GM23248 (cell line): ENCODE data around the gene SCP2. TPM values are rescaled to one million over a fixed set of nuclear protein-coding genes. Genes with fewer than 3 reads are reported as not detected.

Source experiments
- DNase-seq: peaks from one replicate; pipeline ENCODE4 v3.0.0-alpha.2; 2015
- H2AFZ ChIP-seq: fragments of 200-600 bp; sonication (generic); 2 replicates; pipeline ENCODE4 v1.6.1; 2016; ENCODE audit warnings: antibody characterized with exemption
- H3F3A ChIP-seq: fragments of 200-600 bp; sonication (generic); 2 replicates; pipeline ENCODE4 v1.6.1; 2016; ENCODE audit warnings: mild to moderate bottlenecking, antibody characterized with exemption, mixed run types; ENCODE audit not compliant: insufficient read depth
- H3K27ac ChIP-seq: fragments of 200-600 bp; sonication (generic); 2 replicates; pipeline ENCODE4 v1.5.1; 2016; ENCODE audit warnings: mild to moderate bottlenecking
- H3K27me3 ChIP-seq: fragments of 200-600 bp; sonication (generic); replicated peaks from 2 replicates; pipeline ENCODE4 v1.6.1; 2016; ENCODE audit warnings: mild to moderate bottlenecking; ENCODE audit not compliant: insufficient read depth
- H3K36me3 ChIP-seq: fragments of 200-600 bp; sonication (generic); 2 replicates; pipeline ENCODE4 v1.6.1; 2016; ENCODE audit warnings: low read depth, mild to moderate bottlenecking
- H3K4me1 ChIP-seq: fragments of 200-600 bp; sonication (generic); 2 replicates; pipeline ENCODE4 v1.6.1; 2016; ENCODE audit warnings: mild to moderate bottlenecking; ENCODE audit not compliant: insufficient read depth
- H3K4me2 ChIP-seq: fragments of 200-600 bp; sonication (generic); one replicate; pipeline ENCODE4 v1.6.1; 2016; ENCODE audit warnings: mild to moderate bottlenecking; ENCODE audit not compliant: unreplicated experiment
- H3K4me3 ChIP-seq: fragments of 200-600 bp; sonication (generic); 2 replicates; pipeline ENCODE4 v1.5.1; 2016; ENCODE audit warnings: mild to moderate bottlenecking
- H3K79me2 ChIP-seq: fragments of 200-600 bp; sonication (generic); 2 replicates; pipeline ENCODE4 v1.6.1; 2016; ENCODE audit warnings: mild to moderate bottlenecking; ENCODE audit not compliant: insufficient read depth
- H3K9ac ChIP-seq: fragments of 200-600 bp; sonication (generic); 2 replicates; pipeline ENCODE4 v1.6.1; 2016; ENCODE audit warnings: mild to moderate bottlenecking
- H3K9me2 ChIP-seq: fragments of 200-600 bp; sonication (generic); 2 replicates; pipeline ENCODE4 v1.6.1; 2016; ENCODE audit warnings: mixed run types, mild to moderate bottlenecking, moderate library complexity; ENCODE audit not compliant: insufficient read depth
- H3K9me3 ChIP-seq: fragments of 200-600 bp; sonication (generic); one replicate; pipeline ENCODE4 v1.6.1; 2017; ENCODE audit warnings: low read depth
- H4K20me1 ChIP-seq: fragments of 200-600 bp; sonication (generic); 2 replicates; pipeline ENCODE4 v1.6.0; 2016; ENCODE audit not compliant: insufficient read depth
- EZH2 ChIP-seq: fragments of 200-600 bp; sonication (generic); IDR thresholded peaks from 2 replicates; pipeline ENCODE4 v1.6.1; 2018; ENCODE audit warnings: antibody characterized with exemption, mild to moderate bottlenecking; ENCODE audit not compliant: insufficient read depth, poor library complexity, severe bottlenecking
- EZH2phosphoT487 ChIP-seq: fragments of 200-600 bp; sonication (generic); IDR thresholded peaks from 2 replicates; pipeline ENCODE4 v1.6.1; 2018; ENCODE audit warnings: antibody characterized with exemption, moderate library complexity, mild to moderate bottlenecking, low read depth; ENCODE audit not compliant: insufficient read depth
- WGBS, 2 experiments: methylation state at CpG; one replicate each; pipeline ENCODE4 v1.1.6; 2015 to 2017; ENCODE audit warnings: low lambda C conversion rate in 2 of 2, low coverage in 1 of 2; ENCODE audit errors: missing lambda C conversion rate in 2 of 2; 5-methylcytosine and 5-hydroxymethylcytosine counted together
- in situ Hi-C: fragments of 300-500 bp; cut with MboI; formaldehyde crosslinking; loops from 2 replicates; pipeline ENCODE4 v1.15.0; 2020
- polyA plus RNA-seq: library from polyadenylated mRNA; unstranded; fragments of >200 nt; fragmentation: Nextera tagmentation; extraction: Ambion mirVana; gene quantifications from 2 replicates; pipeline ENCODE4 v1.2.1, GENCODE V29; 2016
- total RNA-seq: library from RNA; depleted of rRNA; stranded (reverse); fragments of >200 nt; shearing (Covaris generic); gene quantifications from 2 replicates; pipeline ENCODE4 v1.2.3, GENCODE V29; 2014

SCP2 gene
- total and polyA plus RNA-seq, 2 experiments from 2014 or later: 209 to 257 TPM

DNA sequence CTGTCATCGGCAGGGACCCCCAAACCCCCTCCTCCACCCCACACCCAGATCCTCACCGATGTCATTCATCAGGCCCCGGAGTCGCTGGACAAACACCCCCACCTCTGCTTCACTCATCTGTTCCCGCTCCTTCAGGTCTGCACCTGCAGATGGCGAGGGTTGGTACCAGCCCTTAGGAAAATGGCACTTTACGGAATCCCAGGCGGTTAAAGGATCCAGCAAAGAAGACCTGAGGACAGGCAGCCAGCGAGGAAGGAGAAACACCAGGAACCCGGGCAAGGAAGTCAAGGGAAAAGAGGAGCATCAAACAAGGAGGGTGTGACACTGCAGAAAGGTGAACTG, 19.3 kb upstream of the SCP2 start:
- in situ Hi-C loops: loop anchor here (10.0 kb wide), 1 partner anchor 287 kb away; the partner anchor contains the start of gene CPT2
- 95 to 97% methylated on average over 10 of the region's 10 CpGs for WGBS, 2 experiments
- H4K20me1 ChIP-seq: no peaks in the 10 kb centered on the region
- no peaks in the 10 kb centered on the region for H3K36me3 ChIP-seq
- H3K27me3 ChIP-seq: no peaks in the 10 kb centered on the region
- H3K79me2 ChIP-seq: no peaks in the 10 kb centered on the region
- DNase-seq: no peak
- no peak overlapping the region for H3K9ac ChIP-seq
- no peaks in the 10 kb centered on the region for H3K4me1 ChIP-seq
- H2AFZ ChIP-seq: no peak overlapping the region
- TF ChIP-seq EZH2phosphoT487: no peak
- no peak for TF ChIP-seq EZH2
- no peak overlapping the region for H3K4me2 ChIP-seq
- no peak overlapping the region for H3K4me3 ChIP-seq
- no peaks in the 10 kb centered on the region for H3K9me3 ChIP-seq
- H3K9me2 ChIP-seq: no peaks in the 10 kb centered on the region
- 0 out of 2 replicates have a peak, but pooled peaks cover 5% of the 10 kb centered on the region for H3F3A ChIP-seq
- H3K27ac ChIP-seq: no peak overlapping the region

- no peaks in the 10 kb centered on the region for H4K20me1 ChIP-seq
- no peak overlapping the region for H3K9ac ChIP-seq
- no peak overlapping the region for H3K4me2 ChIP-seq
- H3K9me3 ChIP-seq: no peaks in the 10 kb centered on the region
- H2AFZ ChIP-seq: no peak overlapping the region
- H3K9me2 ChIP-seq: no peaks in the 10 kb centered on the region
- WGBS, 2 experiments: 93 to 95% methylated on average over 8 to 10 of the region's 10 CpGs
- H3K27me3 ChIP-seq: no peaks in the 10 kb centered on the region
- TF ChIP-seq EZH2 (no peak), EZH2phosphoT487 (no peak)
- H3K36me3 ChIP-seq: no peaks in the 10 kb centered on the region
- H3K79me2 ChIP-seq: no peaks in the 10 kb centered on the region
- no peaks in the 10 kb centered on the region for H3K4me1 ChIP-seq
- H3K4me3 ChIP-seq: no peak overlapping the region
- no peak overlapping the region for H3K27ac ChIP-seq
- no peak for DNase-seq
- in situ Hi-C loops: no loop called here
- H3F3A ChIP-seq: 0 out of 2 replicates have a peak, but pooled peaks cover 5% of the 10 kb centered on the region
These were observed 15.5 kb upstream of the SCP2 start for GRCh38 chr1:52911541-52911940.

GRCh38 chr1:52913014-52913413, 14.1 kb upstream of the SCP2 start:
- 0 out of 2 replicates have a peak, but pooled peaks cover 5% of the 10 kb centered on the region for H3F3A ChIP-seq
- in situ Hi-C loops: no loop called here
- no peaks in the 10 kb centered on the region for H3K27me3 ChIP-seq
- H3K9ac ChIP-seq: no peak overlapping the region
- TF ChIP-seq EZH2phosphoT487 (no peak), EZH2 (no peak)
- no peaks in the 10 kb centered on the region for H3K4me1 ChIP-seq
- H2AFZ ChIP-seq: no peak overlapping the region
- no peaks in the 10 kb centered on the region for H3K9me3 ChIP-seq
- H3K27ac ChIP-seq: no peak overlapping the region
- H3K4me3 ChIP-seq: no peak overlapping the region
- no peaks in the 10 kb centered on the region for H3K9me2 ChIP-seq
- DNase-seq: no peak
- H3K79me2 ChIP-seq: no peaks in the 10 kb centered on the region
- 76 to 79% methylated on average over 3 of the region's 3 CpGs for WGBS, 2 experiments
- no peaks in the 10 kb centered on the region for H3K36me3 ChIP-seq
- H4K20me1 ChIP-seq: no peaks in the 10 kb centered on the region
- no peak overlapping the region for H3K4me2 ChIP-seq

DNA sequence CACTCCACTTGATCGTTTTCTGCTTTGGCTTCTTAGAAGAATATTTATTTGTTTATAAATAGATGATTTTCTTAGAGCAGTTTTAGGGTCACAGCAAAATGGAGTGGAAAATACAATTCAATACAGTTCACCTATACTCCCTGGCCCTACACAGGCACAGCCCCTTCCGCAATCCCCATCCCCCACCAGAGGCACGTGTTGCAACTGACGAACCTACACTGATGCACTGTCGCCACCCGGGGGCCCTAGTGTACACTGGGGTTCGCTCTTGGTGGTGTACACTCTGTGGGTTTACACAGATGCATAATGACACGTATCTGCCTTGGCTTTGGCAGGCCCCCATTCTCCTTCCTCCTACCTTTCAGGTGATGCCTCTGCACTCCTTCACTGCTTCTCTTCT, 13.5 kb upstream of the SCP2 start:
- H2AFZ ChIP-seq: no peak overlapping the region
- no peaks in the 10 kb centered on the region for H3K9me2 ChIP-seq
- 76 to 80% methylated on average over 8 of the region's 8 CpGs for WGBS, 2 experiments
- no peak overlapping the region for H3K4me2 ChIP-seq
- no peaks in the 10 kb centered on the region for H3K4me1 ChIP-seq
- in situ Hi-C loops: no loop called here
- no peaks in the 10 kb centered on the region for H4K20me1 ChIP-seq
- no peak overlapping the region for H3K4me3 ChIP-seq
- H3K9ac ChIP-seq: no peak overlapping the region
- no peaks in the 10 kb centered on the region for H3K36me3 ChIP-seq
- no peak for TF ChIP-seq EZH2
- H3K27ac ChIP-seq: no peak overlapping the region
- H3F3A ChIP-seq: 0 out of 2 replicates have a peak, but pooled peaks cover 5% of the 10 kb centered on the region
- no peaks in the 10 kb centered on the region for H3K79me2 ChIP-seq
- H3K27me3 ChIP-seq: no peaks in the 10 kb centered on the region
- H3K9me3 ChIP-seq: no peaks in the 10 kb centered on the region
- DNase-seq: no peak

GRCh38 chr1:52914463-52914862, 12.6 kb upstream of the SCP2 start:
- WGBS, 2 experiments: 86 to 96% methylated on average over 5 of the region's 5 CpGs
- no peaks in the 10 kb centered on the region for H3K9me3 ChIP-seq
- no peak for TF ChIP-seq EZH2
- TF ChIP-seq EZH2phosphoT487: no peak
- H3K27ac ChIP-seq: no peak overlapping the region
- H2AFZ ChIP-seq: no peak overlapping the region
- no peaks in the 10 kb centered on the region for H3K9me2 ChIP-seq
- H3K36me3 ChIP-seq: no peaks in the 10 kb centered on the region
- no peaks in the 10 kb centered on the region for H3K27me3 ChIP-seq
- no peak overlapping the region for H3K4me2 ChIP-seq
- in situ Hi-C loops: no loop called here
- H3K79me2 ChIP-seq: no peaks in the 10 kb centered on the region
- DNase-seq: no peak
- H4K20me1 ChIP-seq: no peaks in the 10 kb centered on the region
- no peak overlapping the region for H3K4me3 ChIP-seq
- no peak overlapping the region for H3K9ac ChIP-seq
- no peaks in the 10 kb centered on the region for H3K4me1 ChIP-seq
- H3F3A ChIP-seq: 0 out of 2 replicates have a peak, but pooled peaks cover 5% of the 10 kb centered on the region
